ENCODE data around the gene TTC34. TPM values are rescaled to one million over a fixed set of nuclear protein-coding genes. Genes with fewer than 3 reads are reported as not detected.

The TTC34 gene
- total and polyA plus RNA-seq, 2 experiments from 2014 or later = 0.08 to 0.35 TPM

GRCh38 chr1:2625311-2625710 lies 176.2 kb downstream of the TTC34 start:
- Histone ChIP-seq H2AFZ (no peak overlapping the region), H3K4me1 (ENCODE audit: insufficient read depth) (no peaks in the 10 kb centered on the region; the same call in 1 of the 2 replicates), H3K36me3 (ENCODE audit: insufficient read depth) (no peaks in the 10 kb centered on the region), H4K20me1 (replicated peaks; ENCODE audit: insufficient read depth) (no peaks in the 10 kb centered on the region), H3K4me2 (no peak overlapping the region), H3K27me3 (ENCODE audit: insufficient read depth) (peaks cover 45% of the 10 kb centered on the region), H3F3A (replicated peaks; ENCODE audit: low read depth) (peaks cover 5% of the 10 kb centered on the region; the same call in 1 of the 2 replicates), H3K4me3 (no peak overlapping the region), H3K27ac (ENCODE audit: low read depth) (no peak overlapping the region), H3K79me2 (replicated peaks; ENCODE audit: insufficient read depth) (no peaks in the 10 kb centered on the region), H3K9me2 (ENCODE audit: insufficient read depth) (no peaks in the 10 kb centered on the region)
- ATAC-seq = no peak
- Mint-ChIP-seq H3K4me3 (no peak overlapping the region), H3K36me3 (ENCODE audit: low read depth) (peaks cover 2% of the 10 kb centered on the region; the same call in 1 of the 3 replicates), H3K27me3 (ENCODE audit: insufficient read depth, low read depth, poor library complexity) (peaks cover 34% of the 10 kb centered on the region), H3K9me3 (peaks cover 21% of the 10 kb centered on the region), H3K27ac (no peak overlapping the region), H3K4me1 (no peaks in the 10 kb centered on the region)
- TF ChIP-seq ETS1 (IDR thresholded peaks at IDR 0.05) (no peak), JUNB (IDR thresholded peaks at IDR 0.05; ENCODE audit: unreplicated experiment) (no peak), EZH2phosphoT487 (IDR thresholded peaks at IDR 0.05; ENCODE audit: unreplicated experiment) (no peak), REST (IDR thresholded peaks at IDR 0.05; ENCODE audit: unreplicated experiment) (no peak), ZNF331 (CRISPR knock-in tag; IDR thresholded peaks at IDR 0.05; ENCODE audit: low read depth) (no peak), NANOG (IDR thresholded peaks at IDR 0.05; ENCODE audit: borderline replicate concordance) (no peak), CREB1 (CRISPR knock-in tag; IDR thresholded peaks at IDR 0.05; ENCODE audit: low read depth) (no peak), CTCF (conservative IDR thresholded peaks at IDR 0.05; ENCODE audit: low read depth in 2 of 2) (no peak), POLR2AphosphoS5 (IDR thresholded peaks at IDR 0.05; ENCODE audit: low read depth) (no peak), EZH2 (IDR thresholded peaks at IDR 0.05; ENCODE audit: low read depth, unreplicated experiment) (no peak), STAT1 (IDR thresholded peaks at IDR 0.05; ENCODE audit: unreplicated experiment) (no peak), ZNF114 (CRISPR knock-in tag; IDR thresholded peaks at IDR 0.05) (no peak), ZNF462 (CRISPR knock-in tag; IDR thresholded peaks at IDR 0.05) (no peak)
- DNase-seq (ENCODE audit: low spot score) = no peak
